CD4-positive, alpha-beta T cell (primary cell): ENCODE measurements around the gene PHF21B. TPM values are rescaled to one million over a fixed set of nuclear protein-coding genes. Genes with fewer than 3 reads are reported as not detected.

Source experiments
- ATAC-seq: fragments of 200-7000 bp; cut with Tn5 transposase; one replicate; pipeline ENCODE4 v1.10.0; 2022; ENCODE audit warnings: mild to moderate bottlenecking; ENCODE audit not compliant: poor library complexity
- CTCF ChIA-PET: fragments of 350-600 bp; sonication (Branson Sonifier 250); formaldehyde crosslinking; loops from one replicate; lab custom pipeline; 2021; ENCODE audit warnings: antibody characterized with exemption, inconsistent platforms; lab: Charles Lee
- POLR2A ChIA-PET: fragments of 350-600 bp; sonication (Branson Sonifier 250); formaldehyde crosslinking; loops from one replicate; lab custom pipeline; 2021; ENCODE audit warnings: antibody characterized with exemption, inconsistent platforms; lab: Charles Lee
- DNase-seq, 14 experiments: peaks; one replicate each; pipeline ENCODE4 v3.0.0-alpha.2; 2013 to 2020; ENCODE audit warnings: mixed read lengths in 2 of 14
- H3K27ac ChIP-seq, 2 donors: one replicate each; pipeline versions ENCODE4 v1.5.1 to v1.7.0; 2013; ENCODE audit warnings: low read length in 2 of 2, low read depth in 1 of 2, mild to moderate bottlenecking in 1 of 2
- H3K27me3 ChIP-seq, 2 experiments: 1 replicate in 1 of 2; 2 replicates in 1 of 2; pipeline versions ENCODE4 v1.6.1 to v1.7.0; 2013; ENCODE audit warnings: low read length in 2 of 2, control low read depth in 1 of 2, mild to moderate bottlenecking in 1 of 2, moderate library complexity in 1 of 2; ENCODE audit not compliant: insufficient read depth in 2 of 2, control insufficient read depth in 1 of 2
- H3K36me3 ChIP-seq: one replicate; pipeline ENCODE4 v1.6.1; 2013; ENCODE audit warnings: low read length, control low read depth; ENCODE audit not compliant: insufficient read depth
- H3K4me1 ChIP-seq: one replicate; pipeline ENCODE4 v1.6.1; 2013; ENCODE audit warnings: low read length, control low read depth; ENCODE audit not compliant: insufficient read depth
- H3K4me3 ChIP-seq: one replicate; pipeline ENCODE4 v1.5.1; 2013; ENCODE audit warnings: mild to moderate bottlenecking, low read length, moderate library complexity
- H3K9me3 ChIP-seq, 2 experiments: 1 replicate in 1 of 2; 2 replicates in 1 of 2; pipeline versions ENCODE4 v1.6.1 to v1.7.0; 2013; ENCODE audit warnings: low read length in 2 of 2, mild to moderate bottlenecking in 2 of 2, control low read depth in 1 of 2, moderate library complexity in 1 of 2; ENCODE audit not compliant: control insufficient read depth in 1 of 2, insufficient read depth in 1 of 2
- H3K27ac Mint-ChIP-seq: one replicate; pipeline ENCODE4 v1.8.0; 2020; ENCODE audit warnings: mixed read lengths
- H3K27me3 Mint-ChIP-seq: one replicate; pipeline ENCODE4 v1.8.0; 2021; ENCODE audit warnings: mixed read lengths
- H3K36me3 Mint-ChIP-seq: one replicate; pipeline ENCODE4 v1.8.0; 2021; ENCODE audit warnings: low read depth, mixed read lengths
- H3K4me1 Mint-ChIP-seq: one replicate; pipeline ENCODE4 v1.8.0; 2021; ENCODE audit warnings: low read depth, mixed read lengths
- H3K4me3 Mint-ChIP-seq: one replicate; pipeline ENCODE4 v1.8.0; 2020; ENCODE audit warnings: mild to moderate bottlenecking, mixed read lengths
- H3K9me3 Mint-ChIP-seq: one replicate; pipeline ENCODE4 v1.8.0; 2020; ENCODE audit warnings: mixed read lengths
- intact Hi-C, 2 experiments: fragments of 100-400 bp; cut with DNase I in 1 of 2; cut with micrococcal nuclease in 1 of 2; formaldehyde crosslinking; loops; one replicate each; pipeline versions ENCODE4 v1.15.1 to v1.9.0; 2023 to 2025; cut with DNase I, micrococcal nuclease
- total RNA-seq, 174 experiments: library from RNA in 2 of 174; stranded (reverse) in 2 of 174; gene quantifications; one replicate each; pipeline ENCODE4 v1.2.3 and lab custom pipeline; 2021 to 2026
- TF ChIP-seq, protein P1 (sequence below): fragments of 200-600 bp; IDR thresholded peaks from one replicate; pipeline ENCODE4 v1.8.0; 2022; ENCODE audit warnings: antibody characterized with exemption, mild to moderate bottlenecking

The PHF21B gene
- total RNA-seq, 2 experiments from 2014 or later, result not detected

GRCh38 chr22:44996120-44996519, 13.7 kb downstream of the PHF21B start:
- Mint-ChIP-seq H3K36me3 (no peaks in the 10 kb centered on the region), H3K27ac (no peak overlapping the region), H3K4me3 (no peak overlapping the region), H3K9me3 (no peaks in the 10 kb centered on the region), H3K27me3 (peaks cover 29% of the 10 kb centered on the region), H3K4me1 (no peaks in the 10 kb centered on the region)
- peaks cover 0 to 13% of the 10 kb centered on the region in 2 experiments for H3K9me3 ChIP-seq
- ATAC-seq, result no peak
- POLR2A ChIA-PET, result no interaction called here
- TF ChIP-seq, protein P1, sequence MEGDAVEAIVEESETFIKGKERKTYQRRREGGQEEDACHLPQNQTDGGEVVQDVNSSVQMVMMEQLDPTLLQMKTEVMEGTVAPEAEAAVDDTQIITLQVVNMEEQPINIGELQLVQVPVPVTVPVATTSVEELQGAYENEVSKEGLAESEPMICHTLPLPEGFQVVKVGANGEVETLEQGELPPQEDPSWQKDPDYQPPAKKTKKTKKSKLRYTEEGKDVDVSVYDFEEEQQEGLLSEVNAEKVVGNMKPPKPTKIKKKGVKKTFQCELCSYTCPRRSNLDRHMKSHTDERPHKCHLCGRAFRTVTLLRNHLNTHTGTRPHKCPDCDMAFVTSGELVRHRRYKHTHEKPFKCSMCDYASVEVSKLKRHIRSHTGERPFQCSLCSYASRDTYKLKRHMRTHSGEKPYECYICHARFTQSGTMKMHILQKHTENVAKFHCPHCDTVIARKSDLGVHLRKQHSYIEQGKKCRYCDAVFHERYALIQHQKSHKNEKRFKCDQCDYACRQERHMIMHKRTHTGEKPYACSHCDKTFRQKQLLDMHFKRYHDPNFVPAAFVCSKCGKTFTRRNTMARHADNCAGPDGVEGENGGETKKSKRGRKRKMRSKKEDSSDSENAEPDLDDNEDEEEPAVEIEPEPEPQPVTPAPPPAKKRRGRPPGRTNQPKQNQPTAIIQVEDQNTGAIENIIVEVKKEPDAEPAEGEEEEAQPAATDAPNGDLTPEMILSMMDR, result no peak
- H3K4me1 ChIP-seq, result no peaks in the 10 kb centered on the region
- H3K4me3 ChIP-seq, result no peak overlapping the region
- H3K27ac ChIP-seq, result no peak overlapping the region
- intact Hi-C loops, result no loop called here
- H3K36me3 ChIP-seq, result no peaks in the 10 kb centered on the region
- CTCF ChIA-PET, result no interaction called here
- DNase-seq, result no peak
- no peaks in the 10 kb centered on the region for H3K27me3 ChIP-seq

GRCh38 chr22:44995715-44996114, 14.1 kb downstream of the PHF21B start:
- no peak overlapping the region for H3K4me3 Mint-ChIP-seq
- intact Hi-C loops, result no loop called here
- no peaks in the 10 kb centered on the region for H3K4me1 ChIP-seq
- no peaks in the 10 kb centered on the region for H3K27me3 ChIP-seq
- ChIA-PET CTCF (no interaction called here), POLR2A (no interaction called here)
- DNase-seq (no peak), ATAC-seq (no peak)
- H3K36me3 Mint-ChIP-seq, result no peaks in the 10 kb centered on the region
- H3K27ac Mint-ChIP-seq, result no peak overlapping the region
- H3K36me3 ChIP-seq, result no peaks in the 10 kb centered on the region
- no peak overlapping the region for H3K27ac ChIP-seq
- no peaks in the 10 kb centered on the region for H3K9me3 Mint-ChIP-seq
- peaks cover 0 to 13% of the 10 kb centered on the region in 2 experiments for H3K9me3 ChIP-seq
- TF ChIP-seq, protein P1, result no peak
- H3K27me3 Mint-ChIP-seq, result peaks cover 27% of the 10 kb centered on the region
- no peak overlapping the region for H3K4me3 ChIP-seq
- no peaks in the 10 kb centered on the region for H3K4me1 Mint-ChIP-seq

DNA sequence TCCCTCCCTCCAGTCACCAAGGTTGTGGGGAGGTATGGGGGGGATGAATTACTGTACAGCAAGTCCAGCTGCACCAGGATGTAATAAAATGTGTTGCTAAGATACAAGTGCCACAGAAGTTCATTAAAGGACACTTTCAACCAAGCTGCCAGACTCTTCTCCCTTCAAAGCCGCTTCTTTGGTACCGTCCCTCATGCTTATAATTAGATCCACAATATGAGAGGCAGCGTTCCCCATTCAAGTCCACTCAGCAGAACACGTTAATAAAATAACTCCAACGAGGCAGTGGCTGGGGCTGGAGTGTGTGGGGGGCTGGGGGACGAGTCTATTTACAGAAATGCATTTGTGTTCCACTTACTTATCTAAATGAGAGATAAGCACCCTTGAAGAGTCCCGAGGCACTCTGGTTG, 14.7 kb downstream of the PHF21B start:
- H3K36me3 Mint-ChIP-seq, result no peaks in the 10 kb centered on the region
- Histone ChIP-seq H3K36me3 (no peaks in the 10 kb centered on the region), H3K4me1 (no peaks in the 10 kb centered on the region), H3K27me3 (no peaks in the 10 kb centered on the region), H3K27ac (no peak overlapping the region), H3K9me3 (peaks cover 0 to 11% of the 10 kb centered on the region in 2 experiments), H3K4me3 (no peak overlapping the region)
- ATAC-seq, result no peak
- CTCF ChIA-PET, result no interaction called here
- intact Hi-C loops, result no loop called here
- POLR2A ChIA-PET, result no interaction called here
- peaks cover 29% of the 10 kb centered on the region for H3K27me3 Mint-ChIP-seq
- no peak overlapping the region for H3K27ac Mint-ChIP-seq
- TF ChIP-seq, protein P1, result no peak
- no peaks in the 10 kb centered on the region for H3K9me3 Mint-ChIP-seq
- no peak for DNase-seq
- no peak overlapping the region for H3K4me3 Mint-ChIP-seq
- no peaks in the 10 kb centered on the region for H3K4me1 Mint-ChIP-seq
